GM21737 (cell line): ENCODE data around the gene GAK.

Source experiments
- ATAC-seq: cut with Tn5 transposase; IDR thresholded peaks from one replicate; pipeline ENCODE4 v1.9.1; 2021; ENCODE audit warnings: mild to moderate bottlenecking, moderate library complexity; ENCODE audit not compliant: unreplicated experiment

The GAK gene

GRCh38 chr4:964346-965025 is 32.4 kb upstream of the GAK start:
- no peak for ATAC-seq

- ATAC-seq = no peak
These were observed 31.4 kb upstream of the GAK start for GRCh38 chr4:963276-964225.

- ATAC-seq = no peak
These were observed 30.4 kb upstream of the GAK start for GRCh38 chr4:962231-963208.

GRCh38 chr4:961351-962230 is 29.5 kb upstream of the GAK start:
- no peak for ATAC-seq

GRCh38 chr4:960636-961350 is 28.7 kb upstream of the GAK start:
- no peak for ATAC-seq

- no peak for ATAC-seq
These were observed 28.1 kb upstream of the GAK start for GRCh38 chr4:960140-960635.

GRCh38 chr4:959338-960139 is 27.4 kb upstream of the GAK start:
- ATAC-seq = no peak

GRCh38 chr4:958696-959337 is 26.7 kb upstream of the GAK start:
- no peak for ATAC-seq

- no peak for ATAC-seq
These were observed 26.2 kb upstream of the GAK start for GRCh38 chr4:958314-958665.

- ATAC-seq = no peak
These were observed 25.6 kb upstream of the GAK start for GRCh38 chr4:957581-958313.

GRCh38 chr4:957231-957580 is 25.1 kb upstream of the GAK start:
- ATAC-seq = no peak

GRCh38 chr4:956531-957230 is 24.6 kb upstream of the GAK start:
- no peak for ATAC-seq

- no peak for ATAC-seq
These were observed 23.8 kb upstream of the GAK start for GRCh38 chr4:955931-956381.

GRCh38 chr4:955161-955921 is 23.2 kb upstream of the GAK start:
- no peak for ATAC-seq

- no peak for ATAC-seq
These were observed 22.3 kb upstream of the GAK start for GRCh38 chr4:954211-955020.
